ENCODE data around the gene MRPL37. TPM values are rescaled to one million over a fixed set of nuclear protein-coding genes. Genes with fewer than 3 reads are reported as not detected.

The MRPL37 gene
- total and polyA plus RNA-seq, 8 donors = 24.8 to 111 (median 50.9) TPM

GRCh38 chr1:54177726-54178125 lies 22.2 kb upstream of the MRPL37 start:
- H3K27me3 ChIP-seq = no peaks in the 10 kb centered on the region
- no peak overlapping the region for H3K4me3 ChIP-seq
- 91 to 97% (median 93%) methylated on average over 7 to 8 of the region's 8 CpGs for WGBS, 5 donors
- H3K4me1 ChIP-seq = peaks cover 0 to 3% (median 0%) of the 10 kb centered on the region in 4 donors
- intact Hi-C loops (cut with DNase I; ENCODE audit: low total_unique reads) = no loop called here
- H3K36me3 ChIP-seq = peaks cover 0 to 70% (median 42%) of the 10 kb centered on the region in 4 donors
- no peak for DNase-seq
- H3K9me3 ChIP-seq = no peaks in the 10 kb centered on the region
- H3K27ac ChIP-seq = no peak overlapping the region
- TF ChIP-seq POLR2A (IDR thresholded peaks at IDR 0.05) (no peak), EP300 (IDR thresholded peaks at IDR 0.05) (no peak), CTCF (IDR thresholded peaks at IDR 0.05) (no peak), POLR2AphosphoS5 (IDR thresholded peaks at IDR 0.05) (no peak)

- H3K27ac ChIP-seq = no peak overlapping the region
- WGBS, 5 donors = 76 to 89% (median 83%) methylated on average over 8 to 9 of the region's 9 CpGs
Observed at GRCh38 chr1:54178296-54179070, 21.5 kb upstream of the MRPL37 start.

GRCh38 chr1:54180701-54181360 lies 19.1 kb upstream of the MRPL37 start:
- WGBS, 5 donors = 87 to 92% (median 91%) methylated on average over 5 of the region's 5 CpGs
- no peaks in the 10 kb centered on the region for H3K9me3 ChIP-seq
- no peak overlapping the region for H3K4me3 ChIP-seq
- no peak overlapping the region for H3K27ac ChIP-seq
- no peaks in the 10 kb centered on the region for H3K27me3 ChIP-seq
- H3K4me1 ChIP-seq = no peaks in the 10 kb centered on the region
- no peak for DNase-seq
- intact Hi-C loops (cut with DNase I; ENCODE audit: low total_unique reads) = no loop called here
- peaks cover 0 to 65% (median 29%) of the 10 kb centered on the region in 4 donors for H3K36me3 ChIP-seq
- no peak for TF ChIP-seq EP300 (IDR thresholded peaks at IDR 0.05)
- no peak for TF ChIP-seq CTCF (IDR thresholded peaks at IDR 0.05)
- TF ChIP-seq POLR2A (IDR thresholded peaks at IDR 0.05) = no peak
- TF ChIP-seq POLR2AphosphoS5 (IDR thresholded peaks at IDR 0.05) = no peak

More at GRCh38 chr1:54178296-54179070, 21.5 kb upstream of the MRPL37 start:
- intact Hi-C loops (cut with DNase I; ENCODE audit: low total_unique reads) = no loop called here
- H3K36me3 ChIP-seq = peaks cover 0 to 72% (median 42%) of the 10 kb centered on the region in 4 donors
- H3K27me3 ChIP-seq = no peaks in the 10 kb centered on the region
- H3K9me3 ChIP-seq = no peaks in the 10 kb centered on the region
- DNase-seq = no peak
- TF ChIP-seq EP300 (IDR thresholded peaks at IDR 0.05) (no peak), POLR2A (IDR thresholded peaks at IDR 0.05) (no peak), POLR2AphosphoS5 (IDR thresholded peaks at IDR 0.05) (no peak), CTCF (IDR thresholded peaks at IDR 0.05) (no peak)
- no peaks in the 10 kb centered on the region for H3K4me1 ChIP-seq
- no peak overlapping the region for H3K4me3 ChIP-seq

- 74 to 89% (median 87%) methylated on average over 3 of the region's 3 CpGs for WGBS, 5 donors
- Histone ChIP-seq H3K4me3 (no peak overlapping the region), H3K27ac (no peak overlapping the region), H3K9me3 (no peaks in the 10 kb centered on the region), H3K27me3 (no peaks in the 10 kb centered on the region), H3K4me1 (no peaks in the 10 kb centered on the region), H3K36me3 (peaks cover 9 to 82% (median 48%) of the 10 kb centered on the region in 4 donors)
- intact Hi-C loops (cut with DNase I; ENCODE audit: low total_unique reads) = no loop called here
- no peak for DNase-seq
- TF ChIP-seq POLR2A (IDR thresholded peaks at IDR 0.05) (no peak), EP300 (IDR thresholded peaks at IDR 0.05) (no peak), POLR2AphosphoS5 (IDR thresholded peaks at IDR 0.05) (no peak), CTCF (IDR thresholded peaks at IDR 0.05) (no peak)
Observed at GRCh38 chr1:54186056-54186455, 13.9 kb upstream of the MRPL37 start.
